ENCODE results near the gene PDE10A.
"Not testable (repeated sequence)": the region's sequence is repeated elsewhere in the genome, so short reads cannot be mapped to it uniquely, and the experiment has no call there.

Gene PDE10A

GRCh38 chr6:165580136-165580535 lies 82.9 kb downstream of the PDE10A start:
- DNase-seq = no peak

GRCh38 chr6:165579151-165579550 lies 83.9 kb downstream of the PDE10A start:
- DNase-seq = no peak

GRCh38 chr6:165577556-165577955 lies 85.5 kb downstream of the PDE10A start:
- no peak for DNase-seq

- no peak for DNase-seq
These were observed 87.9 kb downstream of the PDE10A start for GRCh38 chr6:165575158-165575549.

- DNase-seq = no peak
These were observed 88.6 kb downstream of the PDE10A start for GRCh38 chr6:165574220-165575157.

GRCh38 chr6:165573671-165574070 lies 89.4 kb downstream of the PDE10A start:
- no peak for DNase-seq

- DNase-seq = no peak
These were observed 91.3 kb downstream of the PDE10A start for GRCh38 chr6:165571721-165572132.

GRCh38 chr6:165571068-165571682 lies 91.9 kb downstream of the PDE10A start:
- DNase-seq = no peak

GRCh38 chr6:165568326-165568725 lies 94.7 kb downstream of the PDE10A start:
- DNase-seq = no peak

GRCh38 chr6:165566088-165566828 lies 96.8 kb downstream of the PDE10A start:
- DNase-seq = no peak

GRCh38 chr6:165562421-165563090 lies 100.5 kb downstream of the PDE10A start:
- DNase-seq = no peak

- DNase-seq = no peak
These were observed 103.4 kb downstream of the PDE10A start for GRCh38 chr6:165559632-165560031.

GRCh38 chr6:165558097-165558496 lies 104.9 kb downstream of the PDE10A start:
- not testable (repeated sequence) for DNase-seq

- DNase-seq = no peak
These were observed 105.4 kb downstream of the PDE10A start for GRCh38 chr6:165557674-165558073.

- no peak for DNase-seq
These were observed 106.8 kb downstream of the PDE10A start for GRCh38 chr6:165556116-165556843.

- DNase-seq = not testable (repeated sequence)
These were observed 108.4 kb downstream of the PDE10A start for GRCh38 chr6:165554644-165555043.

GRCh38 chr6:165552248-165552736 lies 110.7 kb downstream of the PDE10A start:
- DNase-seq = no peak

- DNase-seq = no peak
These were observed 111.2 kb downstream of the PDE10A start for GRCh38 chr6:165551828-165552227.

- DNase-seq = no peak
These were observed 114.6 kb downstream of the PDE10A start for GRCh38 chr6:165548450-165548849.

- no peak for DNase-seq
These were observed 117.2 kb downstream of the PDE10A start for GRCh38 chr6:165545806-165546205.

GRCh38 chr6:165543781-165544180 lies 119.3 kb downstream of the PDE10A start:
- DNase-seq = no peak

GRCh38 chr6:165536911-165537310 lies 126.1 kb downstream of the PDE10A start:
- no peak for DNase-seq

All from DMS 273 treated with DMSO at 0.1 percent for 48 hours (cell line).